ENCODE data around the gene TM7SF3.
"Not testable (repeated sequence)": the region's sequence is repeated elsewhere in the genome, so short reads cannot be mapped to it uniquely, and the experiment has no call there.

TM7SF3 gene

GRCh38 chr12:27055966-27056365, 41.8 kb upstream of the TM7SF3 start:
- Histone ChIP-seq H3K4me3 (no peak overlapping the region), H3K27ac (no peak overlapping the region), H3K4me1 (no peaks in the 10 kb centered on the region), H3K36me3 (peaks cover 0 to 4% (median 0%) of the 10 kb centered on the region in 3 donors), H3K9me3 (no peaks in the 10 kb centered on the region), H3K27me3 (no peaks in the 10 kb centered on the region)
- DNase-seq: no peak
- intact Hi-C loops (cut with DNase I; ENCODE audit: low total_unique reads): no loop called here
- TF ChIP-seq CTCF (IDR thresholded peaks at IDR 0.05): no peak

- no peak for TF ChIP-seq CTCF (IDR thresholded peaks at IDR 0.05)
- Histone ChIP-seq H3K36me3 (no peaks in the 10 kb centered on the region), H3K27me3 (no peaks in the 10 kb centered on the region), H3K9me3 (no peaks in the 10 kb centered on the region), H3K4me1 (no peaks in the 10 kb centered on the region), H3K4me3 (no peak overlapping the region), H3K27ac (no peak overlapping the region)
- DNase-seq: no peak
- intact Hi-C loops (cut with DNase I; ENCODE audit: low total_unique reads): no loop called here
Observed at GRCh38 chr12:27052742-27053141, 38.6 kb upstream of the TM7SF3 start.

- Histone ChIP-seq H3K9me3 (no peaks in the 10 kb centered on the region), H3K27me3 (no peaks in the 10 kb centered on the region), H3K4me1 (no peaks in the 10 kb centered on the region), H3K36me3 (no peaks in the 10 kb centered on the region), H3K27ac (no peak overlapping the region), H3K4me3 (no peak overlapping the region)
- no peak for DNase-seq
- intact Hi-C loops (cut with DNase I; ENCODE audit: low total_unique reads): no loop called here
- TF ChIP-seq CTCF (IDR thresholded peaks at IDR 0.05): no peak
Observed at GRCh38 chr12:27052176-27052575, 38.0 kb upstream of the TM7SF3 start.

GRCh38 chr12:27048822-27049752, 34.9 kb upstream of the TM7SF3 start:
- H3K4me1 ChIP-seq: no peaks in the 10 kb centered on the region
- H3K9me3 ChIP-seq: no peaks in the 10 kb centered on the region
- DNase-seq: no peak
- H3K27ac ChIP-seq: no peak overlapping the region
- no peaks in the 10 kb centered on the region for H3K36me3 ChIP-seq
- H3K4me3 ChIP-seq: no peak overlapping the region
- TF ChIP-seq CTCF (IDR thresholded peaks at IDR 0.05): no peak
- no peaks in the 10 kb centered on the region for H3K27me3 ChIP-seq
- intact Hi-C loops (cut with DNase I; ENCODE audit: low total_unique reads): no loop called here

GRCh38 chr12:27042018-27042417, 27.8 kb upstream of the TM7SF3 start:
- H3K27ac ChIP-seq; H3K9me3 ChIP-seq; H3K4me1 ChIP-seq; DNase-seq; intact Hi-C loops (cut with DNase I; ENCODE audit: low total_unique reads); H3K4me3 ChIP-seq; H3K27me3 ChIP-seq: not testable (repeated sequence)
- H3K36me3 ChIP-seq: peaks cover 7 to 23% (median 10%) of the 10 kb centered on the region in 3 donors

GRCh38 chr12:27040637-27041036, 26.5 kb upstream of the TM7SF3 start:
- H3K27ac ChIP-seq; H3K27me3 ChIP-seq; H3K4me3 ChIP-seq; H3K4me1 ChIP-seq; DNase-seq; H3K9me3 ChIP-seq; intact Hi-C loops (cut with DNase I; ENCODE audit: low total_unique reads): not testable (repeated sequence)
- H3K36me3 ChIP-seq: peaks cover 7 to 23% (median 10%) of the 10 kb centered on the region in 3 donors
